HL-60/S4 (cell line): ENCODE data around the gene RAB33A.

ENCODE experiments used
- in situ Hi-C: fragments of 300-500 bp; cut with MboI; formaldehyde crosslinking; loops from 2 replicates; pipeline ENCODE4 v1.14.3; 2022; ENCODE audit warnings: low sequenced_read_pairs

The RAB33A gene

GRCh38 chrX:130172127-130172845 lies 524 bp downstream of the RAB33A start:
- in situ Hi-C loops, result no loop called here

DNA sequence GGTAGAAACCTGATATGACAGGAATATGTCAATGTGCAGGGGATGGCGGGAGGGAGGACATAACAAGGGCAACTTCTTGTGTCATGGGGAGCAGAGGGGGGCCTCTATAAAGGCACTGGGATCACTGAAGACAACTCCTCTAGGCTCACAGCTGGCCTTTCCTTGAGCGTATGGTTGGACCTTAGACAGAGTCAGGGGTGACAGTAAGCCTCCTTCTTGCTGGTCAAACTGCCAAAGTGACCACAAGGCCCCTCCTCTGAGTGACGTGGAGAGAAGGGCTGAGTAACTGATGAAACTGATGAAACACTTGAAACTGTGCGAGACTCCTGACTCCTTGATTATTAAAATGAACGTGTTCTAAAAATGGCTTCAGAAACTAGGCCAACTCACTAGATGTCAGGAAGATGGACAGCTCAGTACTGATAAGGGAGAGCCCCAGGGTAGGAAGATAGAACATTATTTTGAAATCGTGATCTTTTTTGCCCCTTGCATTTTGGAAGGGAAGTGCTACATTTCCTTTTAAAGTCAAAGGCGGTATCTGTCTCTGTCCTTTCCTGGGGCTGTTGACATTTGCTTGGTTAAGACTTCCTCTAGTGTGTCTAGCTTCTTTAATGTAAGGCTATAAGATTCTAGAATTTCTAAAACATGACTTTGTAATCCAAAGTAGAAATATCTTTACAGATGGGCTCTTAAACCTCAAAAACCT lies 1.6 kb downstream of the RAB33A start:
- in situ Hi-C loops, result no loop called here

- in situ Hi-C loops, result no loop called here
Measured at GRCh38 chrX:130174045-130174704, 2.4 kb downstream of the RAB33A start.

DNA sequence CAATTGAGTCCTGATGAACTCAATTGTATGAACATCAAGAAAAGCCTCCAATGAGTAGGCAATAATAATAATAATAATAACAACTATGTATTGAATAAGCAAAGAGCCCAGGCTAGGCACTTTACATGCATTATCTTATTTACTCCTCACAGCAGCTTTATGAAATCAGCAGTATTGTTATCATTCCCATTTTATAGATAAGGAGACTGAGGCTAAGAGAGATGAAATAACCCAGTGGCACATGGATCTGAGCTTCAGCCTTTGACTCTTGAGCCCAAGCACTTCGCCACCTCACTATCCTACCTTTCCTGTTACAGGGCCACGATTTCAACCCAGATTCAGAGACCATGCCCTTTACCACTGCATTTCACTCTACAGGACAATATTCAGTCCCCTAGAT lies 3.2 kb downstream of the RAB33A start:
- in situ Hi-C loops, result loop anchor here (25.0 kb wide), 2 partner anchors 263 to 563 kb away; partner anchors contain the start of gene UTP14A

DNA sequence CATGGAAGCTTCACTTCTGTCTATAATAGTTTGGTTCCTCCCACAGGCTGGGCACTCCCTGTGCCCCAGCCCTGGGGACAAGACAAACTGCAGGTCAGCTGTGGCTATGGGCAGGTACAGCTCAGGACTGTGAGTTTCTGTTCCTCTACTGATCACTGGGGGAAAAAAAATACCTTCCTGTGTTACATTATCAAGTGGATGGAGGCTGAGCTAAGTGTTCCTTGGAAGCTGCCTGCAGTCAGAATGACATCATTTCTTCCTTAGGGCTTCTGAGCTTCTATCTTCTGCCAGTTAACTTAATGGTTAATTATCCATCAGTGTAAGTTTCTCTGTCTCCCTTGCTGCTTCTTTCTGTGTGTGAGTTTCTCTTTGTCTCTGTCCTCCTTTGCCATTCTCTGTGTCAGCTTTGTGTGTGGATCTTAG lies 4.6 kb downstream of the RAB33A start:
- in situ Hi-C loops, result loop anchor here (25.0 kb wide), 2 partner anchors 264 to 564 kb away; partner anchors contain the start of gene UTP14A

DNA sequence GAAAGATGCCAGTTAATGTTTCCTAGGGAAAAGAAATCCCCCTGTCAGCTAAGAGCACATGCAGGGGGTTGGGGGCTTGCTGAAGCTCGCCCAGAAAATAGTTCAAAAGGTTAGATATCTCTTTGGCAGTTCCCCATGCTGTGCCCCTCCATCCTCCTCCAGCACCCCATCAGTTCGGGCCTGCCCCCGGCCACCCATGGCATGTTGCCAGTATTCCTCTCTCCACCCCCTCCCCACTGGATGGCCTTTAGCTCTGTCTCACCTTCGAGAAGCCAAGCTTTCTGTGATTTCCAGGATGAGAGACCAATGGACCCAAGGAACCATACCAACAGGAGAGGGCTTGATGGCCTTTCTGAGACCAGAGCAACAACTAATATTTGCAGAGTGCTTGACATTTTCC lies 5.2 kb downstream of the RAB33A start:
- in situ Hi-C loops, result loop anchor here (25.0 kb wide), 2 partner anchors 265 to 565 kb away; partner anchors contain the start of gene UTP14A

GRCh38 chrX:130179170-130179569 lies 7.4 kb downstream of the RAB33A start:
- in situ Hi-C loops, result loop anchor here (25.0 kb wide), 2 partner anchors 267 to 567 kb away; partner anchors contain the start of gene UTP14A

DNA sequence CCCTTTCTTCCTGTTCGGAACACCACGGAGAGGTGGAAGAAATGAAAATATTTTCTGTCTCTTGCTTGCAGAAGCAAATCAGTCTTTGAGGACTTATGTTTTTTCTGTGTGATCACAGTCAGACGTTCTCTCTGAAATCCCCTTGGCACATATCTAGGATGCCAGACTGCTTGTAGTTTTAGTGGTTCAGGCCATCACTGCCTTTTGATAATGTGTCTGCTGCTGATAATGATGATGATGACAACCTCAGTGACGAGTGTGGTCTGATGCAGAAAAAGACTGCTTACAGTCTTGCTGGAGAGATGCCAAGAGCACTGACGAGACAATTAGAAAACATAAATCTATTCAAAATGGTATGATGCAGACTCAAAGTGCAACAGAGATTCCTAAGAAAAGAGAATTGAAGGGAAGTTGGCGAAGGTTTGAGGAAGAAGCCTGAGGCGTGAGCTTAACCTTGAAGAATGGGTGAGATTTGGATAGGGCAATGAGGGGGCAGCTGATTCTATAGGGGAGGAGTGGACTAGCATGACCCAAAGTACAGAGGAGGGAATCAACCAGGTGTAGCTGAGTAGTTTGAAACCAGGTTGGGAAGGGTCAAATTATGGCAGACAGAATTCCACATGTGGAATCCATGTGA lies 7.9 kb downstream of the RAB33A start:
- in situ Hi-C loops, result loop anchor here (25.0 kb wide), 2 partner anchors 267 to 567 kb away; partner anchors contain the start of gene UTP14A

- in situ Hi-C loops, result loop anchor here (25.0 kb wide), 2 partner anchors 272 to 572 kb away; partner anchors contain the start of gene UTP14A
Measured at GRCh38 chrX:130184168-130184567, 12.4 kb downstream of the RAB33A start.

GRCh38 chrX:130184857-130185256 lies 13.1 kb downstream of the RAB33A start:
- in situ Hi-C loops, result loop anchor here (25.0 kb wide), 2 partner anchors 273 to 573 kb away; partner anchors contain the start of gene UTP14A

GRCh38 chrX:130186651-130187050 lies 14.9 kb downstream of the RAB33A start:
- in situ Hi-C loops, result loop anchor here (25.0 kb wide), 2 partner anchors 274 to 574 kb away; partner anchors contain the start of gene UTP14A

DNA sequence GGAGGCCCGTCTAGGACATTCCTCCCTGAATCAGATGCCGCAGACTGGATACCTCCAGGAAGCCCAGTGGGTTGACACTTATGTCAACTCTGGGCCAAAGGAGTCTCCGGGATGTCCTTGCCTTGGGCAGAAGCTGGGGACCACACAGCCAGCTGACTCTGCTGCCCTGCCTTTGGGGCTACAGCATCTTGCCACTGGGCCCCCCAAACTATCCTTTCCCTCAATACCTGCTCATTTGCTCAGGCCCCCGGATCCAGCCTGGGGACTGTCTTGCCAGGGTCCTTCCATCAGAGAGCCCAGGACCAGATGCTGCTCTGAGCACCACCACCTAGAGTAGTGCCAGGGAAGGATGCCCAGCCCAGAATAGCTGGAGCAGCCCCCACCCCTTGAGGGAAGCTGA lies 19.0 kb downstream of the RAB33A start:
- in situ Hi-C loops, result loop anchor here (25.0 kb wide), 2 partner anchors 278 to 578 kb away; partner anchors contain the start of gene UTP14A

DNA sequence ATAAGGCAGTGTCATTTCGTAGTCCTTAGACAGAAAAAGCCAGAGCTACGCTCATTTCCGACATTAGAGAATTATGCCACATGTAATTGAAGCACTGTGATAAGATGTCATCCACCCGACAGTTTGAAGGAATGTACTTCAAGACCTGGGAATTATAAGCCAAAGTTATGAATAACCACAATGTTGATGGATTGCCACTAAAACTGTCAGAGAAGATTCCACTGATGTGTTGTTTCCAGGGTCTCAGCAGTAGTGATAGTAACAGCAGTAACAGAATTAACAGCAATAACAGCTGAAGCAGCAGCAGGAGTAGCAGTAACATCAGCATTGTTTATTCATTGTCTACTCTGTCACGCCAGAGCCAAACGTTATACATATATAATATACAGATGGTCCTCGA lies 24.7 kb downstream of the RAB33A start:
- in situ Hi-C loops, result loop anchor here (25.0 kb wide), 2 partner anchors 284 to 584 kb away; partner anchors contain the start of gene UTP14A

DNA sequence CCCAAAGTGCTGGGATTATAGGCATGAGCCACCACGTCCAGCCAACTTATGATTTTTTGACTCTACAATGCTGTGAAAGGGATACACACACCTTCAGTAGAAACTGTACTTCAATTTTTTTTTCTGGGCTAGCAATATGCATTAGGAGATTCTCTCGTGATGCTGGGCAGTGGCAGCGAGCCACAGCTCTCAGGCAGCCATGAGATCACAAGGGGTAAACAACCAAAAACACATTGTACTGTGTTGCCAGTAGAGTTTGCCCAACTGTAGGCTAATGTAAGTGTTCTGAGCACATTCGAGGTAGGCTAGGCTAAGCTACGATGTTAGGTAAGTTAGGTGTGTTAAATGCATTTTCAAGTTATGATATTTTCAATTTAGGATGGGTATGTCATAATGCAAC lies 25.7 kb downstream of the RAB33A start:
- in situ Hi-C loops, result loop anchor here (25.0 kb wide), 2 partner anchors 285 to 585 kb away; partner anchors contain the start of gene UTP14A

- in situ Hi-C loops, result no loop called here
Measured at GRCh38 chrX:130204647-130205046, 32.9 kb downstream of the RAB33A start.

DNA sequence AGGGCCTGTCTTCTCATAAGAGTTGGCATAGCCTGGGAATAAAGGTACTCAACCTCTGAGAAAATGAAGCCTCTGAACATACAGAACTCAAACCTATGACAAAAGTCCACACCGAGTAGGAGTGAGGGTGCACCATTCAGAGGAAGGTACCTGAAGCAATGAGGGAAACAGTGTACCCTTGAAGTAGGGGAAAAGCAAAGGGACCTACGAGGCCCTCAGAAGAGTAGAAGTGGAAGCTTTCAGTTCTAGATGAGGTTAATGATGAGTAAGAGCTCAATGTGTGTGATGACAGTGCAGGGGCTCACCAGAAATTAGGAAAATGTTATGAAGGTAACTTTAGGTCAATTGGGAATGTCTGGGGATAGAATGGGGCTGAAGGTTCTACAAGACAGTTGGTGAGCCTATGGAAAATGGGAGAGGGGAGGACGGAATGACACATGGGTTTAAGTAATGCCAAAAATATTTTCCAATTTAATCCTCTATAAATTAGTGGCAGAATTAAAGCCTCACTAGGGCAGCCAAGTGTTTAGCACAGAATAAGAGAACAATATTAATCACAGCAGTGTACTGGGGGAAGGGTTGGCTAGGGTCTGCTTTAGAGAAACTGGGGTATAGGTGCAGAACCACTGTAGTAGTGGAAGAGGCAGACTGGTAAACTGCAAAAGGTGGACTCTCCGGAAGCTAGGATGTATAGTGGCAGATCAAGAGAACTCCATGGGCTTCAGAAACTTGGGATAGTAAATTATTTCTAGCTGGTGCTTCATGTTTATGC lies 39.8 kb downstream of the RAB33A start:
- in situ Hi-C loops, result no loop called here

- in situ Hi-C loops, result no loop called here
Measured at GRCh38 chrX:130212371-130212770, 40.6 kb downstream of the RAB33A start.

GRCh38 chrX:130213376-130213775 lies 41.6 kb downstream of the RAB33A start:
- in situ Hi-C loops, result no loop called here

- in situ Hi-C loops, result no loop called here
Measured at GRCh38 chrX:130216320-130216719, 44.6 kb downstream of the RAB33A start.

DNA sequence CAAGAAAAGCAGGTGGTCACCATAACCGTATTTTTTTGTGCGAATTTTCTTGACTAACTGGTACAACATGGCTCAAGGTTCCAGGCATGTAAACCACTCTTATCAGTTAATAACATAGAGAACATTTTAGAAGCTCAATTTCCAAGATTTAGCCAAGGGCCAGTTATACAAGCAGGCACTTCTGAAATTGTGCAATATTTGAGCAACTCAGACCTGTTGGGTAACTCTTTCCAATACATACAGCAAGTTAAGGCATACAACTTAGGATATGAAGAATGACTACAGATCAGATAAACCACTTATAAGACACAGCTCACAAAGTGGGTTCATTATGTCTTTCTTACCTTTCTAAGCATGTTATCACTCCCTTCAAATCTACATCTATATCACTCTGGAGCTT lies 53.0 kb downstream of the RAB33A start:
- in situ Hi-C loops, result no loop called here
